Heart right ventricle (tissue), 16 donors: ENCODE data around the gene SSU72. TPM values are rescaled to one million over a fixed set of nuclear protein-coding genes. Genes with fewer than 3 reads are reported as not detected.

Experiments
- ATAC-seq, 8 donors: fragments of 200-7000 bp; cut with Tn5 transposase; one replicate each; pipeline ENCODE4 v1.9.1; 2020; ENCODE audit warnings: mild to moderate bottlenecking in 8 of 8, moderate library complexity in 8 of 8, moderate number of reproducible peaks in 1 of 8
- DNase-seq, 2 donors: peaks; one replicate each; pipeline ENCODE4 v3.0.0-alpha.2; 2020
- H3K27ac ChIP-seq, 10 donors: fragments of 200-600 bp; sonication (generic) in 2 of 10; one replicate each; pipeline versions ENCODE4 v1.5.0 to v1.8.0; 2020 to 2022; ENCODE audit warnings: mild to moderate bottlenecking in 3 of 10
- H3K27me3 ChIP-seq, 7 donors: fragments of 200-600 bp; one replicate each; pipeline ENCODE4 v1.8.0; 2021 to 2022; ENCODE audit warnings: mild to moderate bottlenecking in 2 of 7
- H3K36me3 ChIP-seq, 9 donors: fragments of 200-600 bp; sonication (generic) in 1 of 9; one replicate each; pipeline versions ENCODE4 v1.5.0 to v1.8.0; 2020 to 2022; ENCODE audit warnings: mild to moderate bottlenecking in 2 of 9
- H3K4me1 ChIP-seq, 9 donors: fragments of 200-600 bp; sonication (generic) in 1 of 9; one replicate each; pipeline versions ENCODE4 v1.5.0 to v1.8.0; 2020 to 2022; ENCODE audit warnings: mild to moderate bottlenecking in 4 of 9
- H3K4me3 ChIP-seq, 10 donors: fragments of 200-600 bp; sonication (generic) in 2 of 10; one replicate each; pipeline versions ENCODE4 v1.5.0 to v1.8.0; 2020 to 2022; ENCODE audit warnings: mild to moderate bottlenecking in 7 of 10, moderate library complexity in 2 of 10
- H3K9me3 ChIP-seq, 11 donors: fragments of 200-600 bp in 10 of 11; sonication (generic) in 2 of 11; one replicate each; pipeline versions ENCODE4 v1.5.0 to v1.8.0; 2013 to 2022; ENCODE audit warnings: mild to moderate bottlenecking in 2 of 11, control low read depth in 1 of 11, moderate library complexity in 1 of 11
- WGBS, 2 donors: extraction: QIAGEN DNeasy Blood & Tissue Kit; methylation state at CpG; one replicate each; pipeline ENCODE4 v1.1.7; 2013; ENCODE audit warnings: inconsistent platforms in 1 of 2; 5-methylcytosine and 5-hydroxymethylcytosine counted together
- intact Hi-C, 10 donors: fragments of 100-400 bp; cut with DNase I; formaldehyde crosslinking; loops; one replicate each; pipeline versions ENCODE4 v1.11.1 to v1.14.2; 2022
- polyA plus RNA-seq, 2 donors: library from polyadenylated mRNA; stranded (reverse); fragments of 200-250 nt; gene quantifications; one replicate each; pipeline ENCODE4 v1.2.3, GENCODE V29; 2013
- total RNA-seq, 10 donors: library from RNA; stranded (reverse); fragmentation: NEBNext Ultra II Directional in 3 of 10; extraction: Animal tissue kit (Norgen Biotek cat#: 25700) in 3 of 10; gene quantifications; one replicate each; pipeline versions ENCODE4 v1.2.1 to v1.2.4, GENCODE V29; 2021 to 2023
- TF ChIP-seq, protein P1 (sequence below), 9 donors: fragments of 200-600 bp; sonication (generic) in 2 of 9; IDR thresholded peaks; one replicate each; pipeline versions ENCODE4 v1.5.0 to v1.8.0; 2021 to 2022; ENCODE audit warnings: antibody characterized with exemption in 9 of 9, mild to moderate bottlenecking in 5 of 9, moderate library complexity in 1 of 9
- donor health status: Arrhythmogenic right ventricular cardiomyopathy.
- donor health status: ischemic (EF 13 %, LVEDD 7.1; RV severe dilation, severe dysfunction).
- donor health status: healthy with polysubstance abuse.
- donor health status: DM: no; HTN: yes; CAD: no.
- donor health status: DM: no; HTN: no; CAD: no.
- donor health status: ischemic (EF 25% LVEDD 6.9; RV normal size, moderate dysfunction).
- donor health status: ischemic (EF 25% LVEDD 5.7; RV mildly dilated, moderate dysfunction).
- donor health status: healthy.
- donor health status: DM: yes; HTN: yes; CAD: no.
- donor health status: Ischemic cardiomyopathy.
- donor health status: ischemic (EF 35%, LVEDD 5.7; RV mildly dilated, moderate dysfunction).
- donor health status: nonischemic (EF 11% LVEDD 7.7; RV severe dilation, severe dysfunction).
- donor health status: DM: yes; HTN: yes; CAD: no.
- donor health status: PGD.
- donor health status: ischemic (EF 29% LVEDD 5.4; RV normal size, mild dysfunction).
- donor health status: nonischemic (EF 23%, LVEDD 6.1; RV moderate dilation, normal function).

SSU72 gene
- total and polyA plus RNA-seq, 12 donors = 73.8 to 138 (median 87.2) TPM

DNA sequence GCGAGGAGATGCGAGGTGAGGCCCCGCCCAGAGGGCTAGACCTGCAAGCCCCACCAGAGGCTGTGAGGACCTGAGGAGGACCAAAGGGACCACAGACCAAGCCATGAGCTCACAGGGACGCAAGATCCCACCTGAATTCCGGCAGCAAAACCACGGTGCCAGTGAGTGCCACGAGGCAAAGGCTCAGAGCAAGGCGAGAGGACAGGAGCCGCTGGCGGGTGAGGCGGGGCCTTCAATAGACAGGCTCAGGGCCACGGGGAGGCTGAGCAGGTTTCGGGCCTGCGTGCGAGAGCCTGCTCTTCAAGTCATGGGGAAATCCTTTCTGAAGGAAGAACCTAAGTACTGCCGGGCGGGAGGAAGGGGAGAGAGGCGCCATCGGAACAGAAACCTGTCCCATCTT is 27.2 kb downstream of the SSU72 start:
- H3K9me3 ChIP-seq = no peaks in the 10 kb centered on the region
- no peaks in the 10 kb centered on the region for H3K27me3 ChIP-seq
- DNase-seq (no peak), ATAC-seq (no peak)
- peaks cover 0 to 45% (median 0%) of the 10 kb centered on the region in 9 donors for H3K36me3 ChIP-seq
- H3K4me1 ChIP-seq = peaks cover 7 to 40% (median 25%) of the 10 kb centered on the region in 9 donors
- H3K4me3 ChIP-seq = no peak overlapping the region
- no peak overlapping the region for H3K27ac ChIP-seq
- TF ChIP-seq, protein P1, sequence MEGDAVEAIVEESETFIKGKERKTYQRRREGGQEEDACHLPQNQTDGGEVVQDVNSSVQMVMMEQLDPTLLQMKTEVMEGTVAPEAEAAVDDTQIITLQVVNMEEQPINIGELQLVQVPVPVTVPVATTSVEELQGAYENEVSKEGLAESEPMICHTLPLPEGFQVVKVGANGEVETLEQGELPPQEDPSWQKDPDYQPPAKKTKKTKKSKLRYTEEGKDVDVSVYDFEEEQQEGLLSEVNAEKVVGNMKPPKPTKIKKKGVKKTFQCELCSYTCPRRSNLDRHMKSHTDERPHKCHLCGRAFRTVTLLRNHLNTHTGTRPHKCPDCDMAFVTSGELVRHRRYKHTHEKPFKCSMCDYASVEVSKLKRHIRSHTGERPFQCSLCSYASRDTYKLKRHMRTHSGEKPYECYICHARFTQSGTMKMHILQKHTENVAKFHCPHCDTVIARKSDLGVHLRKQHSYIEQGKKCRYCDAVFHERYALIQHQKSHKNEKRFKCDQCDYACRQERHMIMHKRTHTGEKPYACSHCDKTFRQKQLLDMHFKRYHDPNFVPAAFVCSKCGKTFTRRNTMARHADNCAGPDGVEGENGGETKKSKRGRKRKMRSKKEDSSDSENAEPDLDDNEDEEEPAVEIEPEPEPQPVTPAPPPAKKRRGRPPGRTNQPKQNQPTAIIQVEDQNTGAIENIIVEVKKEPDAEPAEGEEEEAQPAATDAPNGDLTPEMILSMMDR (IDR thresholded peaks at IDR 0.05) = no peak
- 90 to 94% methylated on average over 19 of the region's 19 CpGs for WGBS, 2 donors
- intact Hi-C loops = no loop called here

DNA sequence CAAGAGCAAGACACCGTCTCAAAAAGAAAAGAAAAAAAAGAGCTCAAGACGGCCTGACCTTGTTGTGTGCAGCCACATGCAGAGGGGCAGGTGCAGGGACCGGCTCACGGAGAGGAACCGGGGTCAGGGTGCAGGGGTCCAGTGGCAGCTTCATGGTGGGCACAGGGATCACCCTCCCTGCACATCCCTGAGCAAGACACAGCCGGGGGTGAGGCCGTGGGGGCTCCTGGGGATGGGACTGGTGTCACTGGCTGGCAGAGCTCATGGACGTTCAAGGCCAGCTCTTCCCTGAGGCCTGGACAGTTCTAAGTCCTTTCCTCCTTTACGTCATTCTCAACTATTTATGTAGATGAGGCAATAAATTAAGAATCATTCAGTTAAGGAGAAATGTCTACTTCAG is 27.7 kb downstream of the SSU72 start:
- no peak overlapping the region for H3K27ac ChIP-seq
- no peak for DNase-seq
- TF ChIP-seq, protein P1 (IDR thresholded peaks at IDR 0.05) = no peak
- no peaks in the 10 kb centered on the region for H3K9me3 ChIP-seq
- peaks cover 0 to 50% (median 0%) of the 10 kb centered on the region in 9 donors for H3K36me3 ChIP-seq
- H3K27me3 ChIP-seq = no peaks in the 10 kb centered on the region
- ATAC-seq = no peak
- WGBS, 2 donors = 88 to 93% methylated on average over 9 of the region's 9 CpGs
- H3K4me3 ChIP-seq = no peak overlapping the region
- peaks cover 7 to 44% (median 26%) of the 10 kb centered on the region in 9 donors for H3K4me1 ChIP-seq
- intact Hi-C loops = no loop called here

DNA sequence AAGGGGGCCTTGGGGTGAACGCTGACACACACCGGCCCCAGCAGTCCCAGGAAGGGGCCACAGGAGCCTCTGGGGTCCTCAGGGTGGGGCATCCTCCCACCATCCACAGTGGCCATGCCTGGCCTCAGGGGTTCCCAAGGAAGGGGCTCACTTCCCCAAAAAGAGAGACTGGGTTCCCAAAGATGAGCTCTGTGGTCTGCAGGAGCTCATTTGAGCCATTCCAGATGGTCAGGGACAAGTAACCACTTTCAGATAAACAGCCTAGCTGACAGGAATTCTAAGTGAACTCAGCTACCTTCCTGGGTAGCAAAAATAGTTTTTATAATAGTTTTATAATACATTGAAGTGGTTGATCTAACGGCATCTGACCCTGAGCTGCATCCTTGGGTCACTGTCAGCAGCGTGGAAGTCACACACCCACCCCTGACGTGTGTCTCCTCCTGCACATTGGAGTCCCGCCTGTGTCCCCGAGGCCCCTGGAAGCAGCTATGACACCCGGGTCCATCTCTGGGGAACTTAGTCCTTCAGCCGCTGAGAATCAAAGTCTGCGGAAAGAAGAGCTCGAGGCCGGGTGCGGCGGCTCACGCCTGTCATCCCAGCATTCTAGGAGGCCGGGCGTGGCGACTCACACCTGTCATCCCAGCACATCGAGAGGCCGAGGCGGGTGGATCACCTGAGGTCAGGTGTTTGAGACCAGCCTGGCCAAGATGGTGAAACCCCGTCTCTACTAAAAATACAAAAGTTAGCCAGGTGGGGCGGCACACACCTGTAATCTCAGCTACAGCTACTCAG is 28.5 kb downstream of the SSU72 start:
- Histone ChIP-seq H3K27me3 (peaks cover 0 to 2% (median 0%) of the 10 kb centered on the region in 7 donors), H3K4me3 (no peak overlapping the region), H3K27ac (no peak overlapping the region), H3K9me3 (no peaks in the 10 kb centered on the region), H3K4me1 (peaks cover 11 to 45% (median 26%) of the 10 kb centered on the region in 9 donors), H3K36me3 (peaks cover 0 to 59% (median 4%) of the 10 kb centered on the region in 9 donors)
- ATAC-seq (no peak), DNase-seq (no peak)
- intact Hi-C loops = no loop called here
- 85 to 86% methylated on average over 23 of the region's 23 CpGs for WGBS, 2 donors
- TF ChIP-seq, protein P1 (IDR thresholded peaks at IDR 0.05) = no peak

DNA sequence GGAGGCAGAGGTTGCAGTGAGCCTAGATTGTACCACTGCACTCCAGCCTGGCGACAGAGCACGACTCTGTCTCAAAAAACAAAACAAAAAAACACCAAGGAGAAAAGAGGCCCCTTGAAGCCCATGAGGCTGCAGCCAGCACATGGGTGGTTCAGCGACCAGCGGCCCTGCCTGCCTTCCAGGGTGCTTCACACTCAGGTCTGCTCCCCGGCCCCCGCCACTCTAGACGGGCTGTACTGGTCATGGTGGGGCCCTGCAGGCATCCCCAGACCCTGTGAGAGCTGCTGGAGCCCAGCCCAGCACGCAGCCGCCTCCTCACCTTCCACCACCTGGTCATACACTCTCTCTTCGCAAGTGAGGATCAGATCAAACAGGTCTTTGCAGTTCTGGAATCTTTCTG is 30.1 kb downstream of the SSU72 start:
- TF ChIP-seq, protein P1 (IDR thresholded peaks at IDR 0.05) = no peak

More for the DNA sequence above, 30.1 kb downstream of the SSU72 start:
- WGBS, 2 donors = 88 to 93% methylated on average over 9 to 10 of the region's 10 CpGs
- Histone ChIP-seq H3K9me3 (no peaks in the 10 kb centered on the region), H3K4me1 (peaks cover 3 to 37% (median 20%) of the 10 kb centered on the region in 9 donors), H3K4me3 (no peak overlapping the region), H3K27me3 (peaks cover 0 to 11% (median 0%) of the 10 kb centered on the region in 7 donors), H3K36me3 (peaks cover 0 to 62% (median 4%) of the 10 kb centered on the region in 9 donors), H3K27ac (peak overlapping the region in 7 of 10 donors; percentile 50 to 74 (median 59))
- intact Hi-C loops = no loop called here
- DNase-seq (no peak), ATAC-seq (no peak)
